Fibroblast of mammary gland (primary cell): ENCODE results near the gene COG5.

Experiments
- DNase-seq: peaks from one replicate; pipeline ENCODE4 v3.0.0-alpha.2; 2010; ENCODE audit warnings: low read depth
- H3K4me3 ChIP-seq: 2 replicates; pipeline ENCODE4 v1.5.1; 2011; ENCODE audit warnings: low read depth, mild to moderate bottlenecking, low read length, moderate library complexity; ENCODE audit not compliant: control insufficient read depth
- TF ChIP-seq, protein P1 (sequence below): conservative IDR thresholded peaks from 2 replicates; pipeline ENCODE4 v1.5.1; 2011; ENCODE audit warnings: low read depth, low read length, inconsistent platforms; ENCODE audit not compliant: control insufficient read depth, insufficient read depth

COG5 gene

DNA sequence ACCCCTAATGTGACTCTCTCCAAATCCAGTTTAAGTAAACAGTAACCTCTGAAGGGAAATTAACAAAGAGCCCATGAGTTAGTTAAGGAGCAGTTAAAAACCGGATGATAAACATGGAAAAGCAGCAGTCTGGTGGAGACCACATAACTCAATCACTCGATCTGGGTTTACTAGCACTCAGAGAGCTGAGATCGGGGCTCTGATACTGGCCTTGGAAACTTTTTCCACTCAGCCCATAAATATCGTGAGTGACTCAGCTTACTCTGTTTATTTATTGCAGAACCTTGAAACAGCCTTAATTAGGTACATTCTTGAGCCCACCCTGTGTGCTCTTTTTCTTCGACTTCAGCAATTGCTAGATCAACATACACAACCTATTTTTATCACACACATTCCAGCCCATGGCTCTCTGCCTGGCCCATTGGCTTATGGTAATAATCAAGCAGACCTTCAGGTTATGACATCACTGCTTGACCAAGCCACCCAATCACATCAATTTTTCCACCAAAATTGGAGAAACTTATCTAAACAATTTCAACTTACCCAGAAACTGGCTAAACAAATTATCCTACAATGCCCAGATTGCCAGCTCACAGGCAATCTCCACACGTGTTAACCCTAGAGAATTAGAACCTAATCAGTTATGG lies 176.0 kb downstream of the COG5 start:
- TF ChIP-seq, protein P1, sequence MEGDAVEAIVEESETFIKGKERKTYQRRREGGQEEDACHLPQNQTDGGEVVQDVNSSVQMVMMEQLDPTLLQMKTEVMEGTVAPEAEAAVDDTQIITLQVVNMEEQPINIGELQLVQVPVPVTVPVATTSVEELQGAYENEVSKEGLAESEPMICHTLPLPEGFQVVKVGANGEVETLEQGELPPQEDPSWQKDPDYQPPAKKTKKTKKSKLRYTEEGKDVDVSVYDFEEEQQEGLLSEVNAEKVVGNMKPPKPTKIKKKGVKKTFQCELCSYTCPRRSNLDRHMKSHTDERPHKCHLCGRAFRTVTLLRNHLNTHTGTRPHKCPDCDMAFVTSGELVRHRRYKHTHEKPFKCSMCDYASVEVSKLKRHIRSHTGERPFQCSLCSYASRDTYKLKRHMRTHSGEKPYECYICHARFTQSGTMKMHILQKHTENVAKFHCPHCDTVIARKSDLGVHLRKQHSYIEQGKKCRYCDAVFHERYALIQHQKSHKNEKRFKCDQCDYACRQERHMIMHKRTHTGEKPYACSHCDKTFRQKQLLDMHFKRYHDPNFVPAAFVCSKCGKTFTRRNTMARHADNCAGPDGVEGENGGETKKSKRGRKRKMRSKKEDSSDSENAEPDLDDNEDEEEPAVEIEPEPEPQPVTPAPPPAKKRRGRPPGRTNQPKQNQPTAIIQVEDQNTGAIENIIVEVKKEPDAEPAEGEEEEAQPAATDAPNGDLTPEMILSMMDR, result no peak
- DNase-seq, result peak; percentile 77
- no peak overlapping the region for H3K4me3 ChIP-seq

DNA sequence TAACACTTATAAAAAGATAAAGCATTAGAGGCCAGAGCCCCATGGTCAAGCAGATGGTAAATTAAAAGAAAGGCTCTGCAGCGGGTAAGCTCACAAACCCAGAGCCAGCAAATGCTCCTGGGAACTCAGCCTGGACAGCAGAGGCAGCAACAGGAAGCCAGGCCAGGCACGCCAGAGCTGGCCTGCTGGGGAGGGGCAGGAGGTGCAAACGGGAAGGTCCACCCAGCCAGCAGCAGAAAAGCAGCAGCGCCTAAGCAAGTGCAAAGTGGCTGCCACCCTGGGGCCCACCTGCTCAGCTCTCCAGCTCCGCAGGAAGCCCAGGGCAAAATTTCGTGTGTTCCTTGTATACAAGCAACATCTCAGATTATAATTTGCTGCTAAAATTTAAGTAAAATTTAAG lies 176.6 kb downstream of the COG5 start:
- peak; percentile 25 for DNase-seq
- H3K4me3 ChIP-seq, result no peak overlapping the region

DNA sequence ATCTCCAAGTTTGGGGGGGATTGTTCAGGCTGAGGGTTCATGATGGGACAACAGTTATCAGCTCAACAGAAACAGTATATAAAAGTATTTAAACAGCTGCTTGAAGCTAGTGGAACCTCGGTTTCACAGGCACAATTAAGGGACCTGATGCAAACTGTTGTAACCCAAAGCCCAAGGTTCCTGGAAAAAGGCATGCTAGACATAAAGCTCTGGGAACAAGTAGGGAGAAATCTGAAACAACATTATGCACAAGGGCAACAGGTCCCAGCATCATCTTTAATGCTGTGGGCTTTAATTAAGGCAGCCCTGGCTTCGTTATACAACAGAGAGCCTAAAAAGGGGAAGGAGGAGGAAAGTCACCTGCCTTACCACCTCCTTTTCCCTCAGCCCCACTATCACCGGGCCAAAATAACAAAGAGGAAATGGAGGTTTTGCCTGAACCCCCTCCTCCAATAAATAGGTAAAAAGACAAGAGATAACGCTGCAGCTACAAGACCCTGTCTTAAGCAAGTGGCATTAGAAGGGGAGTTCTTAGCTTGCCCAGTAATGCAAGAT lies 177.1 kb downstream of the COG5 start:
- TF ChIP-seq, protein P1, result no peak
- H3K4me3 ChIP-seq, result no peak overlapping the region
- no peak for DNase-seq

More for the DNA sequence above, 176.6 kb downstream of the COG5 start:
- TF ChIP-seq, protein P1, result no peak

DNA sequence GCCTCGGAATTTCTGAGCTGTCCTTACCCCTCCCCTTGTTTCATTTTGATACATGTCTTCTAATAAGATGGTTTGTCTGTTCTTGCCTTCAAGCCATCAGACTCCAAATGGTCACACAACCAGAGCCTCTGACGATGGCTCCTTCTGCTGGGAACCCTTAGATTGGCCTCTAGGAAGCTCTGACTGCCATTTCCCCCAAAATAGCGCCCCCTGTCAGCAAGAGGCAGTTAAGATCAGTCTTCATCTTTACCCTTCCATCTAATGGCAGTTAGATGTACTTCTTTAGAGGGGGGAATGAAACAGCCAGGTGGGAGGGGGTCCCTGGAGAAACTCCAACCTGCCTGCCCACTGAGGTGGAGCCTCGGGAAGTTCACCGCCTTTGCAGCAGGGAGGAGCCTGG lies 179.7 kb downstream of the COG5 start:
- TF ChIP-seq, protein P1, result peak; percentile 13
- no peak overlapping the region for H3K4me3 ChIP-seq
- no peak for DNase-seq

DNA sequence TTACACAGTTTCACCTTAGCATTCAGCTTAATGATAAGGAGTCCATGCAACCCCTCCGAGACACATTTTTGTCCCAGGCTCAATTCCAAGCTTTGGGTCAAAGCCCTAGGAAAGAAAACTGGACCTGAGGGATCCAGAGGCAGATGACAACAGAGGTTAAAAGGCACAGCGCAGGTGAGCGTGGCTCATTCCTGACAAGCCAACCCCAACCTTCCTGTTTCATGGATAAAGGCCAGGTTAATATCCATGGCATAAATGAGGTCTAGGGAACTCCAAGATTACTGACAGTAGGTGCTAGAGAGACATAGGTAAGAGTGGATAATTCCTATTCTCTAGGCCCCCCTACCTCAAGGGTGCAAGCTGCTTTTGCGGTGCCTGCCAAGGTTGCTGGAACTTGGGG lies 180.5 kb downstream of the COG5 start:
- no peak for DNase-seq
- no peak overlapping the region for H3K4me3 ChIP-seq
- TF ChIP-seq, protein P1, result no peak

DNA sequence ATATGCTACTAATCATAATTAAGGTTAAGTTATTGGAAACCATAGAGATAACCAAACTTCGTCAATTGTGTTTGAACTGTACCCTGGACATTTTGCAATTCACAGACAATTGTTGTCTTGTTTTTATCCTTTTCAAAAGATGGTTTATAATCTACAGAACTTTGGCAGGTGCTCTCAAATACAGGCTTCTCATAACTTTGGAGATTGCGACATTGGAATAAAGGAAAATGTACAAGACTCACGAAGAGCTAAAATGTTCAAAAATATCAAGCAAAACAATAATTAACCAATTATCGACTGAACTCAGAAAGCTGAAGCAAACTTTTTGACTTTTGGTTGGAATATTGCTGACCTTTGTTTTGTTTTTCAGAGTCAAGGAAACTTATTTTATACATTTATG lies 182.3 kb downstream of the COG5 start:
- TF ChIP-seq, protein P1, result no peak
- no peak for DNase-seq
- no peak overlapping the region for H3K4me3 ChIP-seq

DNA sequence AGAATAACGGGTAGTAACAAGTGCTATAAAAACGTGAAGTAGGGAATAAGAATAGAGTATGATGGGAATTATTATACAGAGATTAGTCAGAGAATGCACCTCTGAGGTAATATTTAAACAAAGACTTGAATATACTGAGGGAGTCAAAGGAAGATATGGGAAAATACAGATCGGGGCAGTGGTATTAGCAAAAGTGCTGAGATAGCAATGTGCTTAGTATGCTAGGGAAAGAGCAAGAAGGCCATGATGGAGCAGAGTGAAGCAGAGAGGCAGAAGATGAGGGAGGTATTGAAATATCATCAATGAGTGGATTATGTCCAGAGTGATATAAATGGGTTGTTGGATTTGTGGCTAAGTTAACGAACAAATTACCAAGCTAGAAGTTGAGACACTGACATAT lies 190.4 kb downstream of the COG5 start:
- H3K4me3 ChIP-seq, result no peak overlapping the region
- TF ChIP-seq, protein P1, result no peak
- DNase-seq, result no peak
